GM18526 (cell line): ENCODE measurements around the gene KCTD3.

Experiments
- POLR2A ChIP-seq: IDR thresholded peaks from 3 replicates; pipeline ENCODE4 v1.6.1; 2011; ENCODE audit not compliant: insufficient read length; ENCODE audit errors: extremely low read depth

Gene KCTD3

GRCh38 chr1:215652371-215652770 is 85.3 kb downstream of the KCTD3 start:
- no peak for TF ChIP-seq POLR2A

GRCh38 chr1:215657047-215657446 is 89.9 kb downstream of the KCTD3 start:
- no peak for TF ChIP-seq POLR2A

GRCh38 chr1:215660259-215660658 is 93.2 kb downstream of the KCTD3 start:
- no peak for TF ChIP-seq POLR2A

GRCh38 chr1:215661033-215661432 is 93.9 kb downstream of the KCTD3 start:
- no peak for TF ChIP-seq POLR2A

- no peak for TF ChIP-seq POLR2A
These were observed 98.1 kb downstream of the KCTD3 start for GRCh38 chr1:215665215-215665614.

GRCh38 chr1:215667761-215668160 is 100.7 kb downstream of the KCTD3 start:
- TF ChIP-seq POLR2A, result no peak

- no peak for TF ChIP-seq POLR2A
These were observed 102.8 kb downstream of the KCTD3 start for GRCh38 chr1:215669806-215670491.
